WTC11 (cell line): ENCODE results near the gene HHIPL1. TPM values are rescaled to one million over a fixed set of nuclear protein-coding genes. Genes with fewer than 3 reads are reported as not detected.
A peak's percentile ranks its signal among the peaks of the same experiment; 100 is the strongest.

ENCODE experiments used
- ATAC-seq: fragments of 200-7000 bp; cut with Tn5 transposase; 2 replicates; pipeline ENCODE4 v1.10.0; 2021; ENCODE audit warnings: mild to moderate bottlenecking, moderate library complexity
- CTCF ChIA-PET: fragments of 300-600 bp; sonication (Branson Sonifier 250); formaldehyde crosslinking; loops from one replicate; lab custom pipeline; 2021; ENCODE audit warnings: antibody characterized with exemption; lab: Charles Lee
- POLR2A ChIA-PET: fragments of 350-600 bp; sonication (Branson Sonifier 250); formaldehyde crosslinking; loops from one replicate; lab custom pipeline; 2021; ENCODE audit warnings: antibody characterized with exemption; lab: Charles Lee
- DNase-seq: peaks from one replicate; pipeline ENCODE4 v3.0.0; 2021; ENCODE audit warnings: low spot score
- H3K27ac Mint-ChIP-seq: 2 replicates; pipeline ENCODE4 v1.8.0; 2021; ENCODE audit warnings: mixed read lengths
- H3K27me3 Mint-ChIP-seq: 2 replicates; pipeline ENCODE4 v1.8.0; 2021; ENCODE audit warnings: low read depth, mild to moderate bottlenecking, moderate library complexity, mixed read lengths
- H3K36me3 Mint-ChIP-seq: 2 replicates; pipeline ENCODE4 v1.8.0; 2021; ENCODE audit warnings: mixed read lengths
- H3K4me1 Mint-ChIP-seq: 2 replicates; pipeline ENCODE4 v1.8.0; 2022; ENCODE audit warnings: mixed read lengths
- H3K4me3 Mint-ChIP-seq: 2 replicates; pipeline ENCODE4 v1.8.0; 2021; ENCODE audit warnings: mild to moderate bottlenecking, moderate library complexity, mixed read lengths
- H3K9me3 Mint-ChIP-seq: 2 replicates; pipeline ENCODE4 v1.8.0; 2021; ENCODE audit warnings: mixed read lengths
- FOXJ3 ChIP-seq: sonication (generic); formaldehyde crosslinking; IDR thresholded peaks from 2 replicates; pipeline ENCODE4 v1.9.0; 2021; ENCODE audit warnings: missing genetic modification reagents, mild to moderate bottlenecking, borderline replicate concordance
- GTF2I ChIP-seq: fragments of 250-450 bp; sonication (Bioruptor Pico); conservative IDR thresholded peaks from 2 replicates; pipeline ENCODE4 v1.4.0; 2021; ENCODE audit warnings: mild to moderate bottlenecking
- IRF2 ChIP-seq: sonication (generic); formaldehyde crosslinking; IDR thresholded peaks from 2 replicates; pipeline ENCODE4 v1.8.0; 2022; ENCODE audit warnings: low read depth, missing genetic modification reagents, borderline replicate concordance
- TP53 ChIP-seq: sonication (generic); formaldehyde crosslinking; IDR thresholded peaks from 2 replicates; pipeline ENCODE4 v1.8.1; 2023; ENCODE audit warnings: mild to moderate bottlenecking, missing genetic modification reagents
- ZNF396 ChIP-seq: fragments of 250-450 bp; sonication (Bioruptor Pico); IDR thresholded peaks from 2 replicates; pipeline ENCODE4 v1.8.0; 2021; ENCODE audit warnings: mild to moderate bottlenecking, moderate library complexity, borderline replicate concordance
- ZNF416 ChIP-seq: fragments of 250-450 bp; sonication (Bioruptor Pico); IDR thresholded peaks from 2 replicates; pipeline ENCODE4 v1.9.0; 2021; ENCODE audit warnings: mild to moderate bottlenecking, inconsistent platforms
- total RNA-seq: library from RNA; stranded (reverse); gene quantifications from 3 replicates; pipeline ENCODE4 v1.2.3, GENCODE V29; 2021
- TF ChIP-seq, protein P1 (sequence below): sonication (generic); formaldehyde crosslinking; IDR thresholded peaks from 2 replicates; pipeline ENCODE4 v1.8.1; 2023; ENCODE audit warnings: mild to moderate bottlenecking, missing genetic modification reagents, borderline replicate concordance
- TF ChIP-seq, protein P2 (sequence below): fragments of 250-450 bp; sonication (Bioruptor Pico); IDR thresholded peaks from 2 replicates; pipeline ENCODE4 v1.9.0; 2021; ENCODE audit warnings: mild to moderate bottlenecking
- TF ChIP-seq, protein P3 (sequence below): sonication (generic); formaldehyde crosslinking; IDR thresholded peaks from 2 replicates; pipeline ENCODE4 v1.8.0; 2022; ENCODE audit warnings: mild to moderate bottlenecking, missing genetic modification reagents
- TF ChIP-seq, protein P4 (sequence below): fragments of 250-450 bp; sonication (Bioruptor Pico); IDR thresholded peaks from 2 replicates; pipeline ENCODE4 v1.9.0; 2021; ENCODE audit warnings: mild to moderate bottlenecking, borderline replicate concordance
- TF ChIP-seq, protein P5 (sequence below): sonication (generic); formaldehyde crosslinking; IDR thresholded peaks from 2 replicates; pipeline ENCODE4 v1.8.0; 2022; ENCODE audit warnings: mild to moderate bottlenecking, missing genetic modification reagents
- TF ChIP-seq, protein P6 (sequence below): sonication (generic); formaldehyde crosslinking; IDR thresholded peaks from 2 replicates; pipeline ENCODE4 v1.8.0; 2022; ENCODE audit warnings: missing genetic modification reagents

Gene HHIPL1
- total RNA-seq, 1 experiment from 2014 or later, result 1.5 TPM

DNA sequence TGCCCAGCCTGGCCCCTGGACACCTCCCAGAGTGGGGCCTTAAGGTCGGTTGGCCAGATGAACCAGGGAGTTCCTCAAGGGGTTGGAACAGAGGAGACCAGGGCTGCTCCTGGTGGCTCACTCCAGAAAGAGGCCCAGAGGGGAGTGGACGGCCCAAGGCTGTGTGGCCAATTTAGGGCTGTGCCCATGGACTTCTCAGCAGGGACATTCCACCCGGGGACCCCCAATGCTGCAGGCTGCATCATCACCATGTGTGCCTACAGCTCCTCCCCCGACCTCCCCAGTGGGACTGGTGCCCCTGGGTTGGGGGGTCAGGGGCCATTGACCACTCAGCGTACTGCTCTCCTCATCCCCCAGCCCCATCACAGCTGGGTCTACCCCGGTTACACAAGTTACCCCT lies 21.6 kb downstream of the HHIPL1 start (continued):
- no peak for TF ChIP-seq IRF2 (CRISPR knock-in tag)
- no peak for TF ChIP-seq TP53
- TF ChIP-seq ZNF396, result no peak

DNA sequence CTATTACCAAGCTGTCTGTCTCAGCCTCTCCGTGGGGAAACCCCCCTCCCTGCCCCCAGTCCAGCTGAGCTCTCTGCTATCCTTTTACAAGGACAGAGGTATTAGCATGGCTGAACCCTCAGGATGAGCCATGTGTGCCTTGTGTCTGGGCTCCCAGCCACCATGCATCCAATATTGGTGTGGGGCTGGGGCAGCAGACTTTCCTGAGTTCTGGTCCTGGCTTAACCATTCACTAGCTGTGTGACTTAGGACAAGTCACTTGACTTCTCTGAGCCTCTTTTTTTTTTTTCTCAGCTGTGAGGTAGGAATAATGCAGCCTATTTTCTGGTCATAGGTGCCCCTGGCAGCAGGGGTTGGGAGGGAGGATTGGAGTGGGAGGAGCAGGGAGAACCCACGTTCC lies 22.1 kb downstream of the HHIPL1 start:
- POLR2A ChIA-PET, result no interaction called here
- H3K36me3 Mint-ChIP-seq, result no peaks in the 10 kb centered on the region
- H3K9me3 Mint-ChIP-seq, result no peaks in the 10 kb centered on the region
- DNase-seq (no peak), ATAC-seq (no peak)
- H3K27ac Mint-ChIP-seq, result no peak overlapping the region
- TF ChIP-seq FOXJ3 (CRISPR knock-in tag) (no peak), ZNF416 (CRISPR knock-in tag) (no peak), GTF2I (CRISPR knock-in tag) (no peak)
- TF ChIP-seq, protein P1, sequence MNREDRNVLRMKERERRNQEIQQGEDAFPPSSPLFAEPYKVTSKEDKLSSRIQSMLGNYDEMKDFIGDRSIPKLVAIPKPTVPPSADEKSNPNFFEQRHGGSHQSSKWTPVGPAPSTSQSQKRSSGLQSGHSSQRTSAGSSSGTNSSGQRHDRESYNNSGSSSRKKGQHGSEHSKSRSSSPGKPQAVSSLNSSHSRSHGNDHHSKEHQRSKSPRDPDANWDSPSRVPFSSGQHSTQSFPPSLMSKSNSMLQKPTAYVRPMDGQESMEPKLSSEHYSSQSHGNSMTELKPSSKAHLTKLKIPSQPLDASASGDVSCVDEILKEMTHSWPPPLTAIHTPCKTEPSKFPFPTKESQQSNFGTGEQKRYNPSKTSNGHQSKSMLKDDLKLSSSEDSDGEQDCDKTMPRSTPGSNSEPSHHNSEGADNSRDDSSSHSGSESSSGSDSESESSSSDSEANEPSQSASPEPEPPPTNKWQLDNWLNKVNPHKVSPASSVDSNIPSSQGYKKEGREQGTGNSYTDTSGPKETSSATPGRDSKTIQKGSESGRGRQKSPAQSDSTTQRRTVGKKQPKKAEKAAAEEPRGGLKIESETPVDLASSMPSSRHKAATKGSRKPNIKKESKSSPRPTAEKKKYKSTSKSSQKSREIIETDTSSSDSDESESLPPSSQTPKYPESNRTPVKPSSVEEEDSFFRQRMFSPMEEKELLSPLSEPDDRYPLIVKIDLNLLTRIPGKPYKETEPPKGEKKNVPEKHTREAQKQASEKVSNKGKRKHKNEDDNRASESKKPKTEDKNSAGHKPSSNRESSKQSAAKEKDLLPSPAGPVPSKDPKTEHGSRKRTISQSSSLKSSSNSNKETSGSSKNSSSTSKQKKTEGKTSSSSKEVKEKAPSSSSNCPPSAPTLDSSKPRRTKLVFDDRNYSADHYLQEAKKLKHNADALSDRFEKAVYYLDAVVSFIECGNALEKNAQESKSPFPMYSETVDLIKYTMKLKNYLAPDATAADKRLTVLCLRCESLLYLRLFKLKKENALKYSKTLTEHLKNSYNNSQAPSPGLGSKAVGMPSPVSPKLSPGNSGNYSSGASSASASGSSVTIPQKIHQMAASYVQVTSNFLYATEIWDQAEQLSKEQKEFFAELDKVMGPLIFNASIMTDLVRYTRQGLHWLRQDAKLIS (CRISPR knock-in tag), result no peak
- TF ChIP-seq, protein P2, sequence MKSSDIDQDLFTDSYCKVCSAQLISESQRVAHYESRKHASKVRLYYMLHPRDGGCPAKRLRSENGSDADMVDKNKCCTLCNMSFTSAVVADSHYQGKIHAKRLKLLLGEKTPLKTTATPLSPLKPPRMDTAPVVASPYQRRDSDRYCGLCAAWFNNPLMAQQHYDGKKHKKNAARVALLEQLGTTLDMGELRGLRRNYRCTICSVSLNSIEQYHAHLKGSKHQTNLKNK (CRISPR knock-in tag), result no peak
- TF ChIP-seq, protein P3, sequence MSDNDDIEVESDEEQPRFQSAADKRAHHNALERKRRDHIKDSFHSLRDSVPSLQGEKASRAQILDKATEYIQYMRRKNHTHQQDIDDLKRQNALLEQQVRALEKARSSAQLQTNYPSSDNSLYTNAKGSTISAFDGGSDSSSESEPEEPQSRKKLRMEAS, result no peak
- TF ChIP-seq, protein P4, sequence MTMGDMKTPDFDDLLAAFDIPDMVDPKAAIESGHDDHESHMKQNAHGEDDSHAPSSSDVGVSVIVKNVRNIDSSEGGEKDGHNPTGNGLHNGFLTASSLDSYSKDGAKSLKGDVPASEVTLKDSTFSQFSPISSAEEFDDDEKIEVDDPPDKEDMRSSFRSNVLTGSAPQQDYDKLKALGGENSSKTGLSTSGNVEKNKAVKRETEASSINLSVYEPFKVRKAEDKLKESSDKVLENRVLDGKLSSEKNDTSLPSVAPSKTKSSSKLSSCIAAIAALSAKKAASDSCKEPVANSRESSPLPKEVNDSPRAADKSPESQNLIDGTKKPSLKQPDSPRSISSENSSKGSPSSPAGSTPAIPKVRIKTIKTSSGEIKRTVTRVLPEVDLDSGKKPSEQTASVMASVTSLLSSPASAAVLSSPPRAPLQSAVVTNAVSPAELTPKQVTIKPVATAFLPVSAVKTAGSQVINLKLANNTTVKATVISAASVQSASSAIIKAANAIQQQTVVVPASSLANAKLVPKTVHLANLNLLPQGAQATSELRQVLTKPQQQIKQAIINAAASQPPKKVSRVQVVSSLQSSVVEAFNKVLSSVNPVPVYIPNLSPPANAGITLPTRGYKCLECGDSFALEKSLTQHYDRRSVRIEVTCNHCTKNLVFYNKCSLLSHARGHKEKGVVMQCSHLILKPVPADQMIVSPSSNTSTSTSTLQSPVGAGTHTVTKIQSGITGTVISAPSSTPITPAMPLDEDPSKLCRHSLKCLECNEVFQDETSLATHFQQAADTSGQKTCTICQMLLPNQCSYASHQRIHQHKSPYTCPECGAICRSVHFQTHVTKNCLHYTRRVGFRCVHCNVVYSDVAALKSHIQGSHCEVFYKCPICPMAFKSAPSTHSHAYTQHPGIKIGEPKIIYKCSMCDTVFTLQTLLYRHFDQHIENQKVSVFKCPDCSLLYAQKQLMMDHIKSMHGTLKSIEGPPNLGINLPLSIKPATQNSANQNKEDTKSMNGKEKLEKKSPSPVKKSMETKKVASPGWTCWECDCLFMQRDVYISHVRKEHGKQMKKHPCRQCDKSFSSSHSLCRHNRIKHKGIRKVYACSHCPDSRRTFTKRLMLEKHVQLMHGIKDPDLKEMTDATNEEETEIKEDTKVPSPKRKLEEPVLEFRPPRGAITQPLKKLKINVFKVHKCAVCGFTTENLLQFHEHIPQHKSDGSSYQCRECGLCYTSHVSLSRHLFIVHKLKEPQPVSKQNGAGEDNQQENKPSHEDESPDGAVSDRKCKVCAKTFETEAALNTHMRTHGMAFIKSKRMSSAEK (CRISPR knock-in tag), result no peak
- TF ChIP-seq, protein P5, sequence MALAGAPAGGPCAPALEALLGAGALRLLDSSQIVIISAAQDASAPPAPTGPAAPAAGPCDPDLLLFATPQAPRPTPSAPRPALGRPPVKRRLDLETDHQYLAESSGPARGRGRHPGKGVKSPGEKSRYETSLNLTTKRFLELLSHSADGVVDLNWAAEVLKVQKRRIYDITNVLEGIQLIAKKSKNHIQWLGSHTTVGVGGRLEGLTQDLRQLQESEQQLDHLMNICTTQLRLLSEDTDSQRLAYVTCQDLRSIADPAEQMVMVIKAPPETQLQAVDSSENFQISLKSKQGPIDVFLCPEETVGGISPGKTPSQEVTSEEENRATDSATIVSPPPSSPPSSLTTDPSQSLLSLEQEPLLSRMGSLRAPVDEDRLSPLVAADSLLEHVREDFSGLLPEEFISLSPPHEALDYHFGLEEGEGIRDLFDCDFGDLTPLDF (CRISPR knock-in tag), result no peak
- TF ChIP-seq, protein P6, sequence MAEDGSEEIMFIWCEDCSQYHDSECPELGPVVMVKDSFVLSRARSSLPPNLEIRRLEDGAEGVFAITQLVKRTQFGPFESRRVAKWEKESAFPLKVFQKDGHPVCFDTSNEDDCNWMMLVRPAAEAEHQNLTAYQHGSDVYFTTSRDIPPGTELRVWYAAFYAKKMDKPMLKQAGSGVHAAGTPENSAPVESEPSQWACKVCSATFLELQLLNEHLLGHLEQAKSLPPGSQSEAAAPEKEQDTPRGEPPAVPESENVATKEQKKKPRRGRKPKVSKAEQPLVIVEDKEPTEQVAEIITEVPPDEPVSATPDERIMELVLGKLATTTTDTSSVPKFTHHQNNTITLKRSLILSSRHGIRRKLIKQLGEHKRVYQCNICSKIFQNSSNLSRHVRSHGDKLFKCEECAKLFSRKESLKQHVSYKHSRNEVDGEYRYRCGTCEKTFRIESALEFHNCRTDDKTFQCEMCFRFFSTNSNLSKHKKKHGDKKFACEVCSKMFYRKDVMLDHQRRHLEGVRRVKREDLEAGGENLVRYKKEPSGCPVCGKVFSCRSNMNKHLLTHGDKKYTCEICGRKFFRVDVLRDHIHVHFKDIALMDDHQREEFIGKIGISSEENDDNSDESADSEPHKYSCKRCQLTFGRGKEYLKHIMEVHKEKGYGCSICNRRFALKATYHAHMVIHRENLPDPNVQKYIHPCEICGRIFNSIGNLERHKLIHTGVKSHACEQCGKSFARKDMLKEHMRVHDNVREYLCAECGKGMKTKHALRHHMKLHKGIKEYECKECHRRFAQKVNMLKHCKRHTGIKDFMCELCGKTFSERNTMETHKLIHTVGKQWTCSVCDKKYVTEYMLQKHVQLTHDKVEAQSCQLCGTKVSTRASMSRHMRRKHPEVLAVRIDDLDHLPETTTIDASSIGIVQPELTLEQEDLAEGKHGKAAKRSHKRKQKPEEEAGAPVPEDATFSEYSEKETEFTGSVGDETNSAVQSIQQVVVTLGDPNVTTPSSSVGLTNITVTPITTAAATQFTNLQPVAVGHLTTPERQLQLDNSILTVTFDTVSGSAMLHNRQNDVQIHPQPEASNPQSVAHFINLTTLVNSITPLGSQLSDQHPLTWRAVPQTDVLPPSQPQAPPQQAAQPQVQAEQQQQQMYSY, result 0 out of 2 replicates have a peak, but pooled peaks have one; percentile 4
- H3K4me1 Mint-ChIP-seq, result peaks cover 51% of the 10 kb centered on the region
- H3K4me3 Mint-ChIP-seq, result no peak overlapping the region
- H3K27me3 Mint-ChIP-seq, result peaks cover 6% of the 10 kb centered on the region; the same call in 1 of the 2 replicates
- CTCF ChIA-PET, result interaction anchor here (1.2 to 3.4 kb wide), 3 partner anchors 17 to 441 kb away, joined by 3 to 13 read pairs (median 11); partner anchors contain the start of gene CYP46A1
